Esophagus squamous epithelium (tissue), 5 donors: ENCODE results near the gene OTOP1. TPM values are rescaled to one million over a fixed set of nuclear protein-coding genes. Genes with fewer than 3 reads are reported as not detected.
A peak's percentile ranks its signal among the peaks of the same experiment; 100 is the strongest.
"Not testable (repeated sequence)": the region's sequence is repeated elsewhere in the genome, so short reads cannot be mapped to it uniquely, and the experiment has no call there.

Experiments
- DNase-seq: peaks from one replicate; lab custom pipeline; 2025; lab: John Stamatoyannopoulos, UW
- H3K27ac ChIP-seq, 4 donors: fragments of 200-600 bp; sonication (generic); one replicate each; pipeline ENCODE4 v1.5.1; 2016 to 2019; ENCODE audit warnings: mild to moderate bottlenecking in 1 of 4
- H3K27me3 ChIP-seq, 4 donors: fragments of 200-600 bp; sonication (generic); 1 replicate in 3 of 4; 2 replicates in 1 of 4; pipeline versions ENCODE4 v1.5.1 to v1.6.0; 2017 to 2021; ENCODE audit warnings: antibody characterized with exemption in 1 of 4
- H3K36me3 ChIP-seq, 3 donors: fragments of 200-600 bp; sonication (generic); one replicate each; pipeline ENCODE4 v1.5.1; 2016 to 2019
- H3K4me1 ChIP-seq, 3 donors: fragments of 200-600 bp; sonication (generic); one replicate each; pipeline ENCODE4 v1.5.1; 2017 to 2019
- H3K4me3 ChIP-seq, 4 donors: fragments of 200-600 bp; sonication (generic); 1 replicate in 3 of 4; 2 replicates in 1 of 4; pipeline ENCODE4 v1.5.1; 2016 to 2019; ENCODE audit warnings: mild to moderate bottlenecking in 2 of 4, moderate library complexity in 1 of 4
- H3K9me3 ChIP-seq, 3 donors: fragments of 200-600 bp; sonication (generic); one replicate each; pipeline ENCODE4 v1.5.1; 2016 to 2019
- CTCF ChIP-seq, 6 experiments: fragments of 450-650 bp in 4 of 6; fragments of 200-600 bp in 2 of 6; sonication (generic) in 2 of 6; IDR thresholded peaks; one replicate each; pipeline ENCODE4 v1.5.1; 2016 to 2019; ENCODE audit warnings: antibody characterized with exemption in 6 of 6, mild to moderate bottlenecking in 4 of 6, moderate library complexity in 4 of 6
- POLR2A ChIP-seq, 4 donors: fragments of 450-650 bp; IDR thresholded peaks; one replicate each; pipeline ENCODE4 v1.6.1; 2017; ENCODE audit warnings: antibody characterized with exemption in 4 of 4, mild to moderate bottlenecking in 4 of 4, moderate library complexity in 3 of 4
- WGBS, 2 donors: methylation state at CpG; one replicate each; pipeline ENCODE4 v1.1.5; 2018; 5-methylcytosine and 5-hydroxymethylcytosine counted together
- intact Hi-C: fragments of 100-400 bp; cut with DNase I; formaldehyde crosslinking; loops from one replicate; pipeline ENCODE4 v1.15.0; 2022
- total RNA-seq, 4 donors: library from RNA; depleted of rRNA; stranded (reverse); fragments of >200 nt; gene quantifications; one replicate each; pipeline ENCODE4 v1.1.0, GENCODE V29; 2016
- donor health status: DM: yes; HTN: yes; CAD: no.

Gene OTOP1
- total RNA-seq, 4 donors from 2014 or later, result 0.19 to 0.53 (median 0.34) TPM; not detected in 1

GRCh38 chr4:4248029-4248884 lies 21.5 kb upstream of the OTOP1 start, which contains the start of gene TMEM128:
Gene TMEM128, minus strand, starts transcription at chr4:4248223. Its CDS starts 21 bp downstream, at chr4:4248202.
- H3K4me3 ChIP-seq, result peak within 1 kb of the TSS; percentile 76 to 87 (median 81)
- H3K36me3 ChIP-seq, result peaks cover 0 to 24% (median 0%) of the 10 kb centered on the region in 3 donors
- no peaks in the 10 kb centered on the region for H3K9me3 ChIP-seq
- intact Hi-C loops, result no loop called here
- TF ChIP-seq CTCF (IDR thresholded peaks at IDR 0.05) (peak in 4 of 6 experiments; percentile 29 to 39 (median 34)), POLR2A (IDR thresholded peaks at IDR 0.05) (peak in 3 of 4 donors; percentile 31 to 72 (median 69))
- H3K27me3 ChIP-seq, result no peaks in the 10 kb centered on the region
- H3K27ac ChIP-seq, result peak within 1 kb of the TSS; percentile 92 to 96 (median 96)
- DNase-seq, result peak; percentile 57
- peaks cover 9 to 22% (median 18%) of the 10 kb centered on the region in 3 donors for H3K4me1 ChIP-seq
- 2 to 4% methylated on average over 14 to 34 of the region's 62 CpGs for WGBS, 2 donors

- peak overlapping the region; percentile 76 to 87 (median 81) for H3K4me3 ChIP-seq
- peak overlapping the region; percentile 92 to 96 (median 96) for H3K27ac ChIP-seq
- H3K27me3 ChIP-seq, result no peaks in the 10 kb centered on the region
- H3K36me3 ChIP-seq, result peaks cover 0 to 30% (median 0%) of the 10 kb centered on the region in 3 donors
- peaks cover 9 to 22% (median 18%) of the 10 kb centered on the region in 3 donors for H3K4me1 ChIP-seq
- no peak for DNase-seq
- TF ChIP-seq POLR2A (IDR thresholded peaks at IDR 0.05) (no peak), CTCF (IDR thresholded peaks at IDR 0.05) (no peak)
- WGBS, 2 donors, result 2% methylated on average over 10 to 12 of the region's 12 CpGs
- intact Hi-C loops, result no loop called here
- no peaks in the 10 kb centered on the region for H3K9me3 ChIP-seq
Measured at GRCh38 chr4:4247696-4248028, 20.9 kb upstream of the OTOP1 start.

GRCh38 chr4:4245172-4245571 lies 18.4 kb upstream of the OTOP1 start:
- 88 to 96% methylated on average over 1 of the region's 1 CpG for WGBS, 2 donors
- H3K4me1 ChIP-seq, result peaks cover 9 to 22% (median 18%) of the 10 kb centered on the region in 3 donors
- H3K36me3 ChIP-seq, result peaks cover 0 to 49% (median 0%) of the 10 kb centered on the region in 3 donors
- H3K27me3 ChIP-seq, result no peaks in the 10 kb centered on the region
- H3K27ac ChIP-seq, result no peak overlapping the region
- no peak overlapping the region for H3K4me3 ChIP-seq
- no peak for DNase-seq
- no peak for TF ChIP-seq CTCF (IDR thresholded peaks at IDR 0.05)
- no peak for TF ChIP-seq POLR2A (IDR thresholded peaks at IDR 0.05)
- intact Hi-C loops, result no loop called here
- H3K9me3 ChIP-seq, result no peaks in the 10 kb centered on the region

GRCh38 chr4:4239551-4239950 lies 12.8 kb upstream of the OTOP1 start:
- H3K27me3 ChIP-seq, intact Hi-C loops: not testable (repeated sequence)

GRCh38 chr4:4233610-4234009 lies 6.9 kb upstream of the OTOP1 start:
- TF ChIP-seq CTCF (IDR thresholded peaks at IDR 0.05) (no peak), POLR2A (IDR thresholded peaks at IDR 0.05) (no peak)
- no peak for DNase-seq
- H3K4me1 ChIP-seq, result no peaks in the 10 kb centered on the region
- peaks cover 0 to 8% (median 3%) of the 10 kb centered on the region in 3 donors for H3K9me3 ChIP-seq
- H3K36me3 ChIP-seq, result peaks cover 0 to 39% (median 0%) of the 10 kb centered on the region in 3 donors
- H3K27me3 ChIP-seq, result peaks cover 0 to 24% (median 0%) of the 10 kb centered on the region in 4 donors
- no peak overlapping the region for H3K4me3 ChIP-seq
- 90 to 93% methylated on average over 2 of the region's 2 CpGs for WGBS, 2 donors
- no peak overlapping the region for H3K27ac ChIP-seq
- intact Hi-C loops, result no loop called here

More at GRCh38 chr4:4239551-4239950, 12.8 kb upstream of the OTOP1 start:
- H3K4me1 ChIP-seq, DNase-seq, H3K4me3 ChIP-seq, H3K9me3 ChIP-seq, H3K27ac ChIP-seq: not testable (repeated sequence)
- 57 to 68% methylated on average over 3 of the region's 3 CpGs for WGBS, 2 donors
- peaks cover 0 to 92% (median 0%) of the 10 kb centered on the region in 3 donors for H3K36me3 ChIP-seq
